ENCODE results near the gene BRSK2. TPM values are rescaled to one million over a fixed set of nuclear protein-coding genes. Genes with fewer than 3 reads are reported as not detected.

The BRSK2 gene
- total RNA-seq, 1 experiment from 2014 or later, result 0.17 TPM

DNA sequence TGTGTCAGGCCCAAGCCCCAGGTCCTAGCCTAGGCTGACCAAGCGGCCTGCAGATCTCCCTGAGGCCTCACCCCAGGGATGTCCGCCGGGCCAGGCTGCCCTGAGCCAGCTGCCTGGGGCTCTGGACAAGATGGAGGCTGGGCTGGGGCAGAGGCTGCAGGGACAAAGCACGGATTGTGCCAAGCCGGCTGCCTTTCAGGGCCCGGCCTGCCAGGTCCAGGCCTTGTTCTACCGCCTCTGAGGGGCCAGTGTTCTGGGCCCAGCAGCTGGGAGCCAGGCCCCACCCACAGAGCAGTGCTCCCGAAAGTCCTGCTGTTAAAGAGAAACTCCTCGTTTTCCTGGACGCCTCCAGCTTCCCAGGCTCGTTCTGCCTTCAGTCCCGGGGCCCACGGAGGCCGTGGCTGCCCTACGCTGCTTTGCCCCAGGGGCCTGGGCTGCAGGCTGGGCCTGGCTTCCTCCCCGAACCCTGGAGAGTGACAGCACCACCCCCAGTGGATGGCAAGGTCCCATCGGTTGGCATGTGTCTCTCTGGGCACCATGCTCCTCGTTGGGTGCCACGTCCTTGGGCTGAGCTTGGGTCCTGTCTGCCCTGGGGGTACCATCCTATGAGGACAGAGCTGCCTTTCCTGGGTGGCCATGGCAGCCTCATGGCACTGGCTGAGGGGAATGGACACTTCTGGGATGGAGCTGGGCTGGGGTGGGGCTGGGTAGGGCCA lies 7.6 kb downstream of the BRSK2 start:
- no peak for DNase-seq (ENCODE audit: low read depth)

GRCh38 chr11:1397862-1398527 lies 8.3 kb downstream of the BRSK2 start:
- no peak for DNase-seq (ENCODE audit: low read depth)

DNA sequence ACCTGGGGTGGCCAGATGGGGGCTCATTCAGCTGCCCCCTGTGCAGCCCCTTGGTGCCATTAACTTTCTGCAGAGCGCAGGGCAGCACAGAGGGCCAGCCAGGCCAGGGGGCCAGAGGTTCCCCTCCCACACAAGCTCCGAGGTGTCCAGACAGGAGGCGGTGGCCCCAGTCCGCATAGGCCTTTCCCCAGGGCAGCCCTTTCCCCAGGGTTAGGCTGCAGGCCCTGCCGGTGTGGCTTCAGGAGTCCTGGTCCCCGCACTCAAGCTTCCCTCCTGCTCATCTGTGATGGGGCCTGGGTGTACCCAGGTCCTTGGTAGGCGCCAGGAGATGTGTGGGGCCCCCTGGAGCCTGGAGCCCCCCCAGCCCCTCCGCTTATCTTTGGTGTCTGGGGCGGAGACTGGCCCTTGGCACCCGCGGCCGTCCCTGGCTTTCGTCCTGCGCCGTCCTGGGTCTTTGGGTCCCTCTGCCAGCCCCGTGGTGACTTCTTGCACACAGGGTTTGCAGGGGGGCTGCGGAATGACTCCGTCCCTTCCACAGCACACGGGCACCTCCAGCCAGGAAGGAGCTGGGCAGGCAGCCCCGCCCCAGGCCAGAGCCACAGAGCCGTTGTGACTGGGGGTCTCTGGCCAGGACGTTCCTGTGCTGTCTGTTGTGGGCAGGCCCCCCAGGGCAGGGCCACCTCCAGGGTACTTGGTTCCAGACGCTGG lies 8.9 kb downstream of the BRSK2 start:
- DNase-seq (ENCODE audit: low read depth), result no peak

DNA sequence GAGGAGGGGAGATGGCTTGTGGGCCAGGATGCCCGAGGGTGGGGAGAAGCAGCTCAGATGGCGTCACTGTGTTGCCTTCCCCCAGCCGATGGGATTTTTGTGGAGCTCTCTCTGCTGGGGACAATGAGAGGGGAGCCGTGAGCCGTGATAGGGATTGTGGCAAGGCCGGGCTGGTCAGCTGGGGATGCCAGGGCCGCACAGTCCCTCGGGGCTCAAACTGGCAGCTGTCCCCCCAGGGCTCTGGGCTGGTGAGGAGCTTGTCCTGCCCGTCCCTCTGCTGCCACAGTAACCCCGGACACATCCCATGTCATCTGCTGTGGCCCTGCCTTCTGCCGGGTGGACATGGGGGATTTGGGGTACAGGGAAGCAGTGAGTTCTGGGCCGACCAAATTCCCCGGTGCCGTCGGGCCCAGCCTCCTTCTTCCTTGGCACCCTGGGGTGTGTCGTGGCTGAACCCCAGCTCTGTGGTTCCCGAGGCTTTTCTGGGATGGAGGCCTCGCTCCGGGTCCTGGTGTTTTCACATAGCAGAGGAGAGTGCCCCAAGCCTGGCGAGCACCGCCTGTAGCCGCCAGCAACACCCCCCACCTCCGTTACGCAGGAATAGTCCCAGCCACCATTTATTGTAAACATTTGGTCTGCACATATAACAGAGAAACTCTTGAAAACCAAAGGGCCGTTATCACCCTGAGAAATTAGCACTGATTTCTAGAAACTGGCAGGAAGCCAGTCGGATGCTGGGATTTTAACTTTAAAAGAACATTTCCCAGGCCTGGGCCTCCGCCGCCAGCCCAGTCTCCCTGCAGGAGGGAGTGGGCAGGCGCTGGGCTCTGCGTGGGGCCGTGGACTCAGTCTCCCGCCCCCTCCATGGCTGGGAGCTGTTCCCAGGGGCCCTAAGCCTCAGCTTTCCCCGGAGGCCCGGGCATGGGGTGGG lies 9.9 kb downstream of the BRSK2 start:
- DNase-seq (ENCODE audit: low read depth), result no peak

DNA sequence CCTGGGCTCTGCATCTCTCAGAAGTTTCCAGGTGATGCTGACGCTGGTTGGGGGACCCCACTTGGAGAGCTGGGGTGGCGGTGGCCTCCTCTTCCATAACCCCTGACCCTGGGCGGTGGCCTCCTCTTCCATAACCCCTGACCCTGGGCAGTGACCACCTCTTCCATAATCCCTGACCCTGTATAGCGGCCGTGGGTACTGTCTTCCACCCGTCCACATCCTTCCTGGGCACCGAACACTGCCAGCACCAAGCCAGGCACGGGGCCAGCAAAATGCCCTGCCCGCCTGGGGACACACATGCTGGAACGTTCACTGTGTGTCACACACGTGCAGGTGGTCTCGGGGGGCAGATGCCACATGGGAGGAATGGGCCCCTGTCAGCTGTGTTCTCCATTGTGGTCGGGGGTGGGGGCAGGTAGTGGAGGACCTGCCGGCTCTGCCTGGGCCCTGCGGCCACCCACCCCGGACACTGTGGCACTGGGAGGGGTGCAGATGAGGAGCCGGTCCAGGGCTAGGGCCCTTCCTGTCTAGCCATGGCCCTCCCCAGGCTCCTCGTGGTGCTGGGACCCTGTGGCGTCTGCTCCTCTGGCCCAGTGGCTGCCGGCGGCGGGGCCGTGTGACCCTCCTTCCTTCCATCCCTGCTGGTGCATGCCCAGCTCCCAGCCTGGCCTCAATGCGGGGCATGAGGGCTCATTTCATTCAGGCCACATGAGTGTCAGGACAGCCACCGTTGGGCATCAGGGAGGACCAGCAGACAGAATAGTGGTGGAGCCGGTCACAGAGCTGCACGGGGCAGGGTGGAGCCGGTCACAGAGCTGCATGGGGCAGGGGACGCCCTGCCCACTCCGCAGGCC lies 10.8 kb downstream of the BRSK2 start:
- no peak for DNase-seq (ENCODE audit: low read depth)

DNA sequence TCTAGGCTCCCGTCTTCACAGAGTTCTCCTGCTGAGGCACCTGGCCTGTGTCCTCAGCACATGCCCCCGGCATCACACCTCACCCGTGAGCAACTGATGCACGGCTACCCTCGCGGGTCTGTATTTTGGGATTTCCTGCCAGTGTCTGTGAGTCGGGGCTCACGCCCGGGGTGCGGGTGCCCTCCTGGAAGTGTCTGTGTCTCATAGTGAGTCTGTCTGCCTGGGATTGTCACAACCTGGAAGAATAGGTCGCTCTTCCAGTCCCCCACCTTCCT lies 11.4 kb downstream of the BRSK2 start:
- no peak for DNase-seq (ENCODE audit: low read depth)

- DNase-seq (ENCODE audit: low read depth), result peak; percentile 79
Measured at GRCh38 chr11:1401656-1402221, 12.0 kb downstream of the BRSK2 start.

DNA sequence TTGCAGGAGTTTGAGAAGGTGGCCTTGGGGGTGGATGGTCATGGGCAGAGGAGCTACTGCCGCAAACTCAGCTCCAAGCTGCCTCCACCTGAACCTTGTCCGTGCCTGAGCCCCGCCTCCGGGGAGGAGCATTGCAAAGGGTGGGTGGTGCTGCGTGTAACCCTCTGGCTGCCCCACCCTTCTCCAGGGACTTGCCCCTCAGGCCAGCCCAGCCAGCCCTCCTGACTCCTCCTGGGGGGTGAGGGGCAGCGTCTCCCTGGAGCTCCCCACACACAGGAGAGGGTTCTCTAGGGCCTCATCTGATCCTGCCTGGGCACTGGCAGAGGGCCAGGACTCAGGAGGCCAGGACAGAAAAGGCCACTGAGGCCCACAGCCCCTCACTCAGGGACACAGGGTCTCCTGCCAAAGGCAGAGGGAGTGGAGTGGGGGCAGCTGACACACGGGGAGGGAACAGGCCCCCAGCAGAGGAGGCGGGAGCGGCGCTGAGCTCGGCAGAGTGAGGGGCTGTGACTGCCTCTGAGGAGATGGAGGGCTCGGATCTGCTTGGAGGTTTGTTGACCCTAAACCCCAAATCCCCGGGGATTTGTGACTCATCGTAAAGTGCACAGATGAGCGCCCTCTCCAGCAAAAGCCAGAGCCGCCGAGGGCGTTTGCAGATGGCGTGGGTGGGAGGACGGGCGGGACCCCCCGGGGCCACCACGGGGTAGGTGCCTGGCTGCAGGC lies 12.8 kb downstream of the BRSK2 start:
- DNase-seq (ENCODE audit: low read depth), result peak; percentile 44

GRCh38 chr11:1403078-1403620 lies 13.4 kb downstream of the BRSK2 start:
- no peak for DNase-seq (ENCODE audit: low read depth)

- DNase-seq (ENCODE audit: low read depth), result no peak
Measured at GRCh38 chr11:1403721-1404460, 14.2 kb downstream of the BRSK2 start.

- DNase-seq (ENCODE audit: low read depth), result no peak
Measured at GRCh38 chr11:1404461-1405185, 14.9 kb downstream of the BRSK2 start.

GRCh38 chr11:1405186-1406020 lies 15.7 kb downstream of the BRSK2 start:
- no peak for DNase-seq (ENCODE audit: low read depth)

- no peak for DNase-seq (ENCODE audit: low read depth)
Measured at GRCh38 chr11:1406571-1407485, 17.1 kb downstream of the BRSK2 start.

DNA sequence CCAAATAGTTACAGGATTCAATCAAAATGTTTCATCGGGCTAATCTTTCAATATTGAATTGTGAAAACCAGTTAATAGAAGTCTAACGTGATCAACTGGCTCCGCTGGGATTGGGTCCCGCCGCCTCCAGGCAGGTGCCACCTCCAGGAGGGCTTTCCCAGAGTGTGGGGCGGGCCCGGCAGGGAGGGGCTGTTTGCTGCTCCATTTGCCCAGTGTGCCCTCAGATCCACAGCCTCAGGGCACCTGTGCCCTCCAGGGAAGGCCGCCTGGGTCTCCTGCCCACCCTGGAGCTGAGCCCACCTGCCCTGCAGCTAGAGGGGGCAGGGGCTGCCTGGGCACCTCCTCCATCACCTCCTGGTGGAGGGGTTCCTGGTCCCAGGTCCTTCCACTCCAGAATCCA lies 17.9 kb downstream of the BRSK2 start:
- no peak for DNase-seq (ENCODE audit: low read depth)

DNA sequence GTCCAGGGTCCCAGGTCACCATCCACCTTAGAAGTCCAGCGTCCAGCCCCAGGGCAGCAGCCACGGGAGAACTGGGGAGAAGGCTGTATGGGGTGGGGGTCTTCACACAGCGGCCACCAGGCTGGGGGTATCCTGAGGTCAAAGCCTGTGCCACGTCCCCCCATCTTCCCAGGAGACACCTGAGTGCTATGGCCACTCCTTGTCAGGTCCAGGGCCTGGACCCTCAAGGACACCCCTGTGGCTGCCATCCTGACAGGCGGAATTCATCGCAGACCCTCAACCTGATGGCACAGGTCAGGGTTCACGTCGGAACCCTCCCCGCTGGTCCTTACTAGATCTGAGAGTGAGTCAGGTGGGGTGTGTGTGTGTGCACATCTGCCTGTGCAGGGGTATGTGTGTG lies 18.6 kb downstream of the BRSK2 start:
- no peak for DNase-seq (ENCODE audit: low read depth)

DNA sequence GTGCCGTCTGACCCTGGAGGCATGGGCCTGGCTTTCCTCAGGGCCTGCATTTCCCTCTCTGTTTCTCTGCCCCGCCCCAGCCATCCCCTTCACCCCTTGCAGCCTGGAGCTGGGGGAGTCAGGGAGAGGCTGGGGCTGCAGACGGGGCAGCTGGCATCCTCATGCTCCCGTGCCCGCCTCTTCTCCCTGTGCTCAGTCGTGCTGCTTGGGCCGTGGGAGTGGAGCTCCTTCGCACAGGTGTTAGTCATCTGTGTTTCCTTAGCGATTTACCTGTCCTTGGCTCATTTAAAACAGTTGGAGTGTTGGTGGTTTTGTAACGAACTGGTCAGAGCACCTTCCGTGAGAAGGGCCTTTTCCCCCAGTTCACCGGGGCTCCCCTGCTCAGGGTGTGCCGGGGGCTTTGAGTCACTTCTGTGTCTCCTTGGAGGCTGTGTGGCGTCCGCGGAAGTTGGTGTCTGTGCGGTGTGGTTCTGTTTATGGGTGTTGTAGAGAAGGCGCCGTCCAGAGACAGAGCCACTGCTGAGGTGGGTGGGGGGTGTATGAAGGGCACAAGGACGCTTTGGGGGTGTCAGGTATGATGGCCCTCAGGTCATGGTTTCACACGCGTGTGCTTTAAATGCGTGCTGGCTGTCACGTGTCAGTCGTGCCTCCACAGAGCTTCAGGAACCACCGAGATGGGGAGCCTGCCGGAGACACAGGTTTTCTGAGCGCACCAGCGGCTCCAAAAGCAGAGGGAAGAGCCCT lies 19.5 kb downstream of the BRSK2 start:
- no peak for DNase-seq (ENCODE audit: low read depth)
